B cell (primary cell): ENCODE results near the gene USP48. TPM values are rescaled to one million over a fixed set of nuclear protein-coding genes. Genes with fewer than 3 reads are reported as not detected.

ENCODE experiments used
- ATAC-seq: fragments of 200-7000 bp; cut with Tn5 transposase; one replicate; pipeline ENCODE4 v1.10.0; 2021; ENCODE audit warnings: low read depth, mild to moderate bottlenecking, moderate number of reproducible peaks, moderate library complexity
- CTCF ChIA-PET: fragments of 350-600 bp; sonication (Branson Sonifier 250); formaldehyde crosslinking; loops from one replicate; lab custom pipeline; 2021; ENCODE audit warnings: antibody characterized with exemption, inconsistent platforms; lab: Charles Lee
- POLR2A ChIA-PET: fragments of 350-600 bp; sonication (Branson Sonifier 250); formaldehyde crosslinking; loops from one replicate; lab custom pipeline; 2021; ENCODE audit warnings: antibody characterized with exemption; lab: Charles Lee
- DNase-seq: peaks from one replicate; pipeline ENCODE4 v3.0.0; 2013
- H2AFZ ChIP-seq: 2 replicates; pipeline ENCODE4 v1.6.1; 2012; ENCODE audit warnings: mild to moderate bottlenecking, low read depth, low read length; ENCODE audit not compliant: insufficient read depth, poor library complexity, severe bottlenecking
- H3K27ac ChIP-seq, 2 donors: 1 replicate in 1 of 2; 2 replicates in 1 of 2; pipeline ENCODE4 v1.5.1; 2012 to 2013; ENCODE audit warnings: low read length in 2 of 2, mild to moderate bottlenecking in 2 of 2, moderate library complexity in 1 of 2
- H3K27me3 ChIP-seq, 4 experiments: fragments of 200-600 bp in 1 of 4; sonication (generic) in 1 of 4; replicated peaks in 1 of 4; 1 replicate in 2 of 4; 2 replicates in 2 of 4; pipeline versions ENCODE4 v1.6.1 to v1.7.0; 2013 to 2016; ENCODE audit warnings: low read length in 3 of 4, mild to moderate bottlenecking in 2 of 4, mixed read lengths in 1 of 4, moderate library complexity in 1 of 4; ENCODE audit not compliant: insufficient read depth in 4 of 4, control insufficient read depth in 3 of 4; ENCODE audit errors: control extremely low read depth in 1 of 4
- H3K36me3 ChIP-seq, 2 experiments: replicated peaks in 1 of 2; 1 replicate in 1 of 2; 2 replicates in 1 of 2; pipeline versions ENCODE4 v1.6.1 to v1.7.1; 2013; ENCODE audit warnings: low read length in 1 of 2; ENCODE audit not compliant: insufficient read depth in 2 of 2, control insufficient read depth in 1 of 2; ENCODE audit errors: control extremely low read depth in 1 of 2, extremely low read depth in 1 of 2
- H3K4me1 ChIP-seq, 2 donors: fragments of 200-600 bp in 1 of 2; sonication (generic) in 1 of 2; 1 replicate in 1 of 2; 2 replicates in 1 of 2; pipeline versions ENCODE4 v1.5.1 to v1.6.1; 2013 to 2017; ENCODE audit warnings: low read length in 2 of 2; ENCODE audit not compliant: control insufficient read depth in 2 of 2, insufficient read depth in 2 of 2
- H3K4me2 ChIP-seq: replicated peaks from 2 replicates; pipeline ENCODE3; 2012; ENCODE audit warnings: mild to moderate bottlenecking, low read depth, low read length; ENCODE audit not compliant: poor library complexity, severe bottlenecking
- H3K4me3 ChIP-seq, 5 experiments: fragments of 200-600 bp in 1 of 5; sonication (generic) in 1 of 5; 1 replicate in 3 of 5; 2 replicates in 2 of 5; pipeline versions ENCODE4 v1.5.1 to v1.7.0; 2011 to 2016; ENCODE audit warnings: low read length in 4 of 5, mild to moderate bottlenecking in 4 of 5, low read depth in 2 of 5, control low read depth in 1 of 5, moderate library complexity in 1 of 5; ENCODE audit not compliant: insufficient read depth in 1 of 5; ENCODE audit errors: control extremely low read depth in 1 of 5, extremely low read depth in 1 of 5
- H3K79me2 ChIP-seq: fragments of 200-600 bp; sonication (generic); one replicate; pipeline ENCODE4 v1.6.0; 2016; ENCODE audit warnings: low read length; ENCODE audit not compliant: control insufficient read depth, insufficient read depth
- H3K9ac ChIP-seq: fragments of 200-600 bp; sonication (generic); 2 replicates; pipeline ENCODE4 v1.6.1; 2017; ENCODE audit warnings: mild to moderate bottlenecking, low read length, moderate library complexity
- H3K9me3 ChIP-seq, 3 donors: one replicate each; pipeline versions ENCODE4 v1.6.1 to v1.7.1; 2013; ENCODE audit warnings: low read length in 2 of 3; ENCODE audit not compliant: control insufficient read depth in 2 of 3, insufficient read depth in 1 of 3; ENCODE audit errors: control extremely low read depth in 1 of 3
- H4K20me1 ChIP-seq: 2 replicates; pipeline ENCODE4 v1.6.0; 2012; ENCODE audit warnings: mild to moderate bottlenecking, low read length; ENCODE audit not compliant: insufficient read depth, control insufficient read depth, poor library complexity, severe bottlenecking
- H3K27ac Mint-ChIP-seq: one replicate; pipeline ENCODE4 v1.8.0; 2021; ENCODE audit warnings: mixed read lengths
- H3K27me3 Mint-ChIP-seq: one replicate; pipeline ENCODE4 v1.8.0; 2021; ENCODE audit warnings: mixed read lengths
- H3K4me1 Mint-ChIP-seq: one replicate; pipeline ENCODE4 v1.8.0; 2021; ENCODE audit warnings: mixed read lengths
- H3K4me3 Mint-ChIP-seq: one replicate; pipeline ENCODE4 v1.8.0; 2021; ENCODE audit warnings: mixed read lengths
- H3K9me3 Mint-ChIP-seq: one replicate; pipeline ENCODE4 v1.8.0; 2022; ENCODE audit warnings: mixed read lengths; ENCODE audit not compliant: insufficient read depth
- EZH2 ChIP-seq: IDR thresholded peaks from 2 replicates; pipeline ENCODE4 v1.6.1; 2012; ENCODE audit warnings: borderline replicate concordance, low read depth, mild to moderate bottlenecking, moderate library complexity, low read length; ENCODE audit not compliant: insufficient read depth, poor library complexity, severe bottlenecking
- WGBS: methylation state at CpG from one replicate; pipeline ENCODE4 v1.1.5; 2013; ENCODE audit warnings: missing lambda C conversion rate; ENCODE audit not compliant: insufficient coverage; 5-methylcytosine and 5-hydroxymethylcytosine counted together
- intact Hi-C: fragments of 100-400 bp; cut with micrococcal nuclease; formaldehyde crosslinking; loops from one replicate; pipeline ENCODE4 v1.10.0; 2022
- polyA plus RNA-seq: library from polyadenylated mRNA; depleted of rRNA; stranded (reverse); fragments of >200 nt; gene quantifications from 2 replicates; pipeline ENCODE4 v1.2.3, GENCODE V29; 2012
- total RNA-seq, 2 donors: library from RNA; stranded (reverse); fragments of 120-200 nt in 1 of 2; gene quantifications; 1 replicate in 1 of 2; 2 replicates in 1 of 2; pipeline versions ENCODE4 v1.2.3 to v1.2.4, GENCODE V29; 2013 to 2022
- TF ChIP-seq, protein P1 (sequence below): fragments of 200-600 bp; IDR thresholded peaks from one replicate; pipeline ENCODE4 v1.8.0; 2022; ENCODE audit warnings: antibody characterized with exemption, mild to moderate bottlenecking

The USP48 gene
- total and polyA plus RNA-seq, 2 donors (not counting 1 experiment from before 2014, with no cell fraction given) = 21.2 to 135 TPM

DNA sequence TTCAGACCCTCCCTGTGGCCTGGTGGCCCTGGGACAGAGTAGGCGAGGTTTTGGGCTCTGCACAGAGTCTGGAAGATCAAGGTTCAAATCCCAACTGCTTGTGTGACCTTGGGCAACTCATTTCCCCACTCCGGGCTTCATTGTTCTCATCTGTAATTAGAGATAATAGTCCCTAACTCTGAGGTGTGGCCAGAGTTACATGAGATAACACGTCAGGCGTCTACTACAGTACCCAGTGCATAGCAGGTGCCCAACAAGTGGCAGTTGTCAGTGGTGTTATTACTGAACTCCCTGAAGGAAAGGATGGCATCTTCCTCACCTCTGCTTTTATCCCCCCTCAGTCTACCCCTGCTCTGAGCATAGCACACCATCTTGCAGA lies 134.6 kb downstream of the USP48 start:
- WGBS = 62% methylated on average over 3 of the region's 4 CpGs

DNA sequence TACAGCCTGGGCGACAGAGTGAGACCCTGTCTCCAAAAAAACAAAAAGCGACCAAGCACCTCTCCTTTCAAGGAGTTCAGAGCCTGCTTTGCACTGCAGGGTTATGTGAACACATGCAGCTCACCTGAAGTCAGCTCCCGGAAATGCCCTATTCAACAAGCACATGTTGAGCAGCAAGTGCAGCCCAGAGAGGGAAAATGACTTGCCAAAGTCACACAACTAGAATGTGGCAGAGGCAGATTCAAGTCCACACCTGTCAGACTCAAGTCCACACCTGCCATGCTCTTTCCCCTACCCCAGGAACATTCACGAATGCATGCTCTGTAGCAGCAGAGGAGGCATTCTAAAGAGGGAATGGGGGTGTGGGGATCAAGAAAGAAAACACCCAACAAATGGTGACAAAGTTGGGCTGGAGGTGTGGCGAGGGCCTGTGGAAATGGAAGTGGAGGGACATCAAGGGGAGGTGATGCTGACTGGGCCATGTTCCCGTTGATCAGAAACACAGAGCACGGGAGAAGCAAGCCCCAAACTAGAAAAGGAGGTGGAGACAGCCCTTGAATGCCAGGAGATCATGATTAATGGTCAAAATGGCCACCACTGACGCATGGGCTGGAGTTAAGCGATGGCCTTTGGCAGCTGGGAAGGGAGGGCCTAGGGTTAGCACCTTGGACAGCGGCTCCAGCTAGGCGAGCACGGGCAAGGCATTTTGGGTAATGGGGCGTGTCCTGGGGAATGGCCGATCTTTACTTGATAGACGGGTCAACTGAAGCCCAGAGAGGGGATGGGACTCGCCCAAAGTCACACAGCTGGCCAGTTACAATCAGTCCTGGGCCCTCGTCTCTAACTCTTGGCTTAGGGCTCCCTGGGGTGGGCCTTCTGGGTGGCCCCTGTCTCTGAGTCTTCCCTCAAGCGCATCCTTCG lies 135.3 kb downstream of the USP48 start:
- CTCF ChIA-PET = interaction anchor here (1.9 kb wide), 1 partner anchor 11 kb away, joined by 5 read pairs; no protein-coding TSS in a partner anchor
- WGBS = 35% methylated on average over 18 of the region's 19 CpGs
- no peaks in the 10 kb centered on the region for H3K79me2 ChIP-seq

More for the DNA sequence above, 134.6 kb downstream of the USP48 start:
- ChIA-PET POLR2A (no interaction called here), CTCF (interaction anchor here (1.9 kb wide), 1 partner anchor 10 kb away, joined by 5 read pairs; no protein-coding TSS in a partner anchor)
- no peak for DNase-seq
- no peak overlapping the region for H3K9ac ChIP-seq
- no peaks in the 10 kb centered on the region for H3K79me2 ChIP-seq
- H3K4me3 ChIP-seq = no peak overlapping the region
- no peaks in the 10 kb centered on the region for H3K9me3 Mint-ChIP-seq
- H3K36me3 ChIP-seq = no peaks in the 10 kb centered on the region
- peaks cover 12 to 13% of the 10 kb centered on the region in 2 donors for H3K4me1 ChIP-seq
- no peak overlapping the region for H3K4me3 Mint-ChIP-seq
- H3K27me3 Mint-ChIP-seq = peaks cover 48% of the 10 kb centered on the region
- peaks cover 0 to 16% (median 0%) of the 10 kb centered on the region in 3 donors for H3K9me3 ChIP-seq
- intact Hi-C loops = no loop called here
- H3K4me2 ChIP-seq = no peak overlapping the region
- TF ChIP-seq, protein P1, sequence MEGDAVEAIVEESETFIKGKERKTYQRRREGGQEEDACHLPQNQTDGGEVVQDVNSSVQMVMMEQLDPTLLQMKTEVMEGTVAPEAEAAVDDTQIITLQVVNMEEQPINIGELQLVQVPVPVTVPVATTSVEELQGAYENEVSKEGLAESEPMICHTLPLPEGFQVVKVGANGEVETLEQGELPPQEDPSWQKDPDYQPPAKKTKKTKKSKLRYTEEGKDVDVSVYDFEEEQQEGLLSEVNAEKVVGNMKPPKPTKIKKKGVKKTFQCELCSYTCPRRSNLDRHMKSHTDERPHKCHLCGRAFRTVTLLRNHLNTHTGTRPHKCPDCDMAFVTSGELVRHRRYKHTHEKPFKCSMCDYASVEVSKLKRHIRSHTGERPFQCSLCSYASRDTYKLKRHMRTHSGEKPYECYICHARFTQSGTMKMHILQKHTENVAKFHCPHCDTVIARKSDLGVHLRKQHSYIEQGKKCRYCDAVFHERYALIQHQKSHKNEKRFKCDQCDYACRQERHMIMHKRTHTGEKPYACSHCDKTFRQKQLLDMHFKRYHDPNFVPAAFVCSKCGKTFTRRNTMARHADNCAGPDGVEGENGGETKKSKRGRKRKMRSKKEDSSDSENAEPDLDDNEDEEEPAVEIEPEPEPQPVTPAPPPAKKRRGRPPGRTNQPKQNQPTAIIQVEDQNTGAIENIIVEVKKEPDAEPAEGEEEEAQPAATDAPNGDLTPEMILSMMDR = no peak
- H3K27ac Mint-ChIP-seq = no peak overlapping the region
- no peak overlapping the region for H2AFZ ChIP-seq
- peaks cover 18% of the 10 kb centered on the region for H3K4me1 Mint-ChIP-seq
- ATAC-seq = no peak
- peaks cover 0 to 63% (median 20%) of the 10 kb centered on the region in 4 experiments for H3K27me3 ChIP-seq
- H3K27ac ChIP-seq = no peak overlapping the region
- no peaks in the 10 kb centered on the region for H4K20me1 ChIP-seq

More for the DNA sequence above, 135.3 kb downstream of the USP48 start:
- Histone ChIP-seq H3K4me2 (no peak overlapping the region), H3K4me1 (peaks cover 12 to 13% of the 10 kb centered on the region in 2 donors), H3K27me3 (peaks cover 0 to 63% (median 20%) of the 10 kb centered on the region in 4 experiments), H3K4me3 (no peak overlapping the region), H4K20me1 (no peaks in the 10 kb centered on the region), H3K9me3 (peaks cover 0 to 16% (median 0%) of the 10 kb centered on the region in 3 donors), H3K36me3 (no peaks in the 10 kb centered on the region), H3K9ac (no peak overlapping the region), H3K27ac (no peak overlapping the region), H2AFZ (no peak overlapping the region)
- ATAC-seq (no peak), DNase-seq (no peak)
- no peak for TF ChIP-seq EZH2
- TF ChIP-seq, protein P1 = no peak
- intact Hi-C loops = no loop called here
- Mint-ChIP-seq H3K9me3 (no peaks in the 10 kb centered on the region), H3K27ac (no peak overlapping the region), H3K4me3 (no peak overlapping the region), H3K4me1 (peaks cover 16% of the 10 kb centered on the region), H3K27me3 (peaks cover 52% of the 10 kb centered on the region)
- POLR2A ChIA-PET = no interaction called here
